RPMI8226 (cell line): Measurements from ENCODE around the gene ACTR3C.
A peak's percentile ranks its signal among the peaks of the same experiment; 100 is the strongest.

Source experiments
- DNase-seq: peaks from one replicate; pipeline ENCODE4 v3.0.0-alpha.2; 2015

The ACTR3C gene

DNA sequence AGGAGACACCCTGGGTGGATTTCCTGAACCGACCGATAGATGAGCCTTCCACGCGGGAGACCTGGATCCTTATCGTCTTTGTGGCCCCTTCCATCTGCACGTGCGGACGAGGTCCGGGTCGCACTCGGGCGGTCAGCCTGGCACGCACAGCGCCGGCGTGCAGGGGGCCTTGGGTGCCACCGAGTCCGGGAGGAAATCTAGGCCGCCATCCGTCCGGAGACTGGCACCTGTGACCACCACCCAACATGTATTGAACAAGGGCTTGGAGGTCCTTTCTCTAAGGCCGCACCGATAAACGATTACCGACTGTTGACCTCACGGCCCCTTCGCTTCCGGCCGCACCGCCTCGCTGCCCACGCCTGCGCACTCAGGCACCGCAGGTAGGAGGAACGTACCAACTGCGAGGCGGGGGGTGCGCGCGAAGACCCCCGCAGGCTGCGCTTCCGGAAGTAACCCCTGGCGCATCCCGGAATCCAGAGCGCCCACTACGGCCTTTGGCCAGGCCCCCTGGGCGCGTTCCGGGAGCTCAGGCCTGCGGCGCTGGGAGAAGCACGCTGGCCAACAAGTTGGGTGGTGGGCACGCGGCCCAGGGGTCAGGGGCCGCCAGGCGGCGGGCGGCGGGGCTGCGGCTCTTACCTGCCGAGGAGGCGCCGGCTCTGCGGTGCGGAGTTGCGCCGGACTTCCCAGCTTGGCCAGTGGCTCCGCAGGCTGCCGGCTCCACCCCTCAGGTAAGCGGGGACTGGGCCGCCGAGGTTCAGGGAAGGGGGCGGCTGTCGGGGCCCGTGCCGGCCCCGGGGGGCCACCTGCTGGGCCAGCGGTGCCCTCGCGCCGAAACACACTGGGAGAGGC lies at the start of gene ACTR3C, which contains the start of gene LRRC61:
Gene ACTR3C (minus strand): TSS at position 713 of the 849 bp plus-strand sequence. CDS start 28,249 bp downstream, outside the sequence.
Gene LRRC61 (plus strand): TSS at position 523 of the 849 bp plus-strand sequence. CDS start 13,507 bp downstream, outside the sequence.
- DNase-seq: peak; percentile 74

DNA sequence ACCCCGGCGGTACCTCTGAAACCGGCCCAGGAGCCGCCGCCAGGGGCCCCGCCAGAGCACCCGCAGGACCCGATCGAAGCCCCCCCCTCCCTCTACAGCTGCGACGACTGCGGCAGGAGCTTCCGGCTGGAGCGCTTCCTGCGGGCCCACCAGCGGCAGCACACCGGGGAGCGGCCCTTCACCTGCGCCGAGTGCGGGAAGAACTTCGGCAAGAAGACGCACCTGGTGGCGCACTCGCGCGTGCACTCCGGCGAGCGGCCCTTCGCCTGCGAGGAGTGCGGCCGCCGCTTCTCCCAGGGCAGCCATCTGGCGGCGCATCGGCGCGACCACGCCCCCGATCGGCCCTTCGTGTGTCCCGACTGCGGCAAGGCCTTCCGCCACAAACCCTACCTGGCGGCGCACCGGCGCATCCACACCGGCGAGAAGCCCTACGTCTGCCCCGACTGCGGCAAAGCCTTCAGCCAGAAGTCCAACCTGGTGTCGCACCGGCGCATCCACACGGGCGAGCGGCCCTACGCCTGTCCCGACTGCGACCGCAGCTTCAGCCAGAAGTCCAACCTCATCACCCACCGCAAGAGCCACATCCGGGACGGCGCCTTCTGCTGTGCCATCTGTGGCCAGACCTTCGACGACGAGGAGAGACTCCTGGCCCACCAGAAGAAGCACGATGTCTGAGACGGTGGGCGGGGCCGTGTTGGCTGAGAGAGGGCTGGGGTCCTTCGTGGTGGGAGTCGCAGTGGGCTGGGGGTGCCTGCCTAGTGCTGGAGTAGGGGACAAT lies 49.1 kb upstream of the ACTR3C start:
- DNase-seq: no peak

DNA sequence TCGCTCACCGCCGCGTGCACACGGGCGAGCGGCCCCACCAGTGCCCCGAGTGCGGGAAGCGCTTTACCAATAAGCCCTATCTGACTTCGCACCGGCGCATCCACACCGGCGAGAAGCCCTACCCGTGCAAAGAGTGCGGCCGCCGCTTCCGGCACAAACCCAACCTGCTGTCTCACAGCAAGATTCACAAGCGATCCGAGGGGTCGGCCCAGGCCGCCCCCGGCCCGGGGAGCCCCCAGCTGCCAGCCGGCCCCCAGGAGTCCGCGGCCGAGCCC lies 48.6 kb upstream of the ACTR3C start:
- no peak for DNase-seq

DNA sequence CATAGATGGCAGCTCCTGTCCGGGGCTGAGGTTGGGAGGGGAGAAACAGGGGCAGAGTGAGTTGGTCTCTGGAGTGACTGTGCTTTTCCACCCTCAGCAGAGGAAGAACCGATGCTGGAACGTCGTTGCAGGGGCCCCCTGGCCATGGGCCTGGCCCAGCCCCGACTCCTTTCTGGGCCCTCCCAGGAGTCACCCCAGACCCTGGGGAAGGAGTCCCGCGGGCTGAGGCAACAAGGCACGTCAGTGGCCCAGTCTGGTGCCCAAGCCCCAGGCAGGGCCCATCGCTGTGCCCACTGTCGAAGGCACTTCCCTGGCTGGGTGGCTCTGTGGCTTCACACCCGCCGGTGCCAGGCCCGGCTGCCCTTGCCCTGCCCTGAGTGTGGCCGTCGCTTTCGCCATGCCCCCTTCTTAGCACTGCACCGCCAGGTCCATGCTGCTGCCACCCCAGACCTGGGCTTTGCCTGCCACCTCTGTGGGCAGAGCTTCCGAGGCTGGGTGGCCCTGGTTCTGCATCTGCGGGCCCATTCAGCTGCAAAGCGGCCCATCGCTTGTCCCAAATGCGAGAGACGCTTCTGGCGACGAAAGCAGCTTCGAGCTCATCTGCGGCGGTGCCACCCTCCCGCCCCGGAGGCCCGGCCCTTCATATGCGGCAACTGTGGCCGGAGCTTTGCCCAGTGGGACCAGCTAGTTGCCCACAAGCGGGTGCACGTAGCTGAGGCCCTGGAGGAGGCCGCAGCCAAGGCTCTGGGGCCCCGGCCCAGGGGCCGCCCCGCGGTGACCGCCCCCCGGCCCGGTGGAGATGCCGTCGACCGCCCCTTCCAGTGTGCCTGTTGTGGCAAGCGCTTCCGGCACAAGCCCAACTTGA lies 48.0 kb upstream of the ACTR3C start:
- no peak for DNase-seq

DNA sequence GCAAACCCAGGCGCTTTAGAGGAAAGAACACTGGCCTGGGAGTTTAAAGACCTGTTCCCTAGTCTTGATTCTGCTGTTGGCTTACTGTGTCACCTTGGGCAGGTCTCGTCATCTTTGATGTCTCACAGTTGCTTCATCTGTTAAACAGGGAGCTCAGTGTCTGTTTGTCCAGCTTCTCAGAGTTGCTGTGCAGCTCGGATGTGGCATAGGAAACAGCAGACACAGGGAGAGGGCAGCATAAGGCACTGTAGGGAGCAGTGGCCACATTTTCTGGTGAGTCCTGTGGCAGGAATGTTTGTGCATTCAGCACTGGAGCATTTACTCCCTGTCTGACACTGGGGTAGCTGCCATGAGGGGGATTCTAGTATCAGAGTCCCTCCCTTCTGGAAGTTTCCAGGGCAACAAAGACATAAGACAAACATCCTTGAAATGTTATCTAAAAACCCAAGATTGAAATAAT lies 47.3 kb upstream of the ACTR3C start:
- peak; percentile 43 for DNase-seq

DNA sequence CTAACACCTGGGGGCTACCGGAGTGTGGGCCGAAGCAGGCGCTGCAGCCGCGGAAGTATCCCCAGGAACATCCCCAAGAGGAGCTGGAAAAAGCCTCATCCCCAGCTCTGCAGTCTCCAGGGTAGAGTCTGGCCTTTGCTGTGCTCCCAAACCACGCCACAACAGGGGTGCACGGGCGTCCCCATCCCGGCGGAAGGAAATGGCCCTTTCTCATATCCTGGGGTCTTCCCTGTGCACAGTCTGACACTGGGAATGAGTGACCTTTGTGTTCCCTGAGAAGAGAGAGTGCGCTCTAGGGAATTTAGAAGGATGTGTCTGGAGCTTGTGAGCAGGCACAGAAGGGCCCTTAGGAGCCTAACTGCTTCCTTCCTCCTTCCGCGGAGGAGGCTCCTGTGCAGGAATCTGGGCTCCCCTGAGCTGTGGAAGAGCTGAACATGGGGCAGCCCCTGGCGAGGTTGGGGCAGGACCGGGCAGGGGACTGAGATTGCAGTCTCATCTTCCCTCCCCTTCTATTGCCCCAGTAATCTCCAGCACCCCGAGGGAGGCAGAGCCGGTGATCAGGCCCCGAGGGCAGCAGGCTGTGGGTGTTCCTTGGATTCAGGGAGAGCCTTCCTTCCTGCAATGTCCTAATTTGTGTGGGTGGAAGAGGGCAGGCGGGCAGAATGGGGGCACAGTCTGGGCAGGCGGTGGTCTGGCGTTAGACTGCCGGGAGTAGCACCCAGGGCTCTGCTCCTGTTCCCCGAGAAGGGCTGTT lies 46.6 kb upstream of the ACTR3C start:
- peak; percentile 33 for DNase-seq

DNA sequence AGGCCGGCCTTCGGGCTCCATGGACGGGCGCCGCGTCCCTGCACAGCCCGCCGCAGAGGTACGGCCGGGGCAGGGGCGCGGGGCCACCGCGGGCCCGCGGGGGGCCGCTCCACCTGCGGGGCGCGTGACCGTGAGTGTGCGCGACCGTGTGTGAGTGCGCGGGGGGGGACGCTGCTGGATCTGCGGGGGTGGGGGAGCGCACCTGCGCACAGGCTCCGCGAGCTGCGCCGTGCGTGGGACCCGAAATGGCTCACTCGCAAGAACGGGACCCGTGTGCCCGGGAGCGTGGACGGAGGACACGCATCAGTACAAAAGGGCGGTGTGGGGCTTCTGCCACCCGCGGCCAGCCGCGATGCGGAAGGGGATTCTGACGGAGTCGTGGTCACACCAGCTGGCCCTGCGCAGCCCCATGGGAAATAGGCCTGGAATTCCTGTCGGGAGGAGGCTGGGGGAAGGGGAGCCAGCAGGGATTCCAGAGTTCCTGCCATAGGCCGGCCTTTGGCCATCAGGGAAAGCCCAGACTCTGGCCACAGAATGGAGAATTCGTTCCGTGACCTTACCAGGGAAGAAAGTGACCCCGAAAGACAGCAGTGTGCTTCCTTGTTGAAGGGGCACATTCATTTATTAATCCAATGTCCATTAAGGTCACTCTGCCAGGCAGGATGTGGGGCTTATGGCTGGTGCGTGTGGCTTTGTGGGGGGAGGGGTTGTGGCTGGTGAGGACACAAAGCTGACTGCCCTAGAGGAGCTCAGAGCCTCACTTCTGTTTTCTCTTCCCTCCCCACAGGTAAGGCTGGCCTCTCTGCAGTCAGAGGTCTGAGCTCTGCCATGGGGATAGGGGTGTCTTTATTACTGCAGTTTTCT lies 45.8 kb upstream of the ACTR3C start:
- peak; percentile 91 for DNase-seq

DNA sequence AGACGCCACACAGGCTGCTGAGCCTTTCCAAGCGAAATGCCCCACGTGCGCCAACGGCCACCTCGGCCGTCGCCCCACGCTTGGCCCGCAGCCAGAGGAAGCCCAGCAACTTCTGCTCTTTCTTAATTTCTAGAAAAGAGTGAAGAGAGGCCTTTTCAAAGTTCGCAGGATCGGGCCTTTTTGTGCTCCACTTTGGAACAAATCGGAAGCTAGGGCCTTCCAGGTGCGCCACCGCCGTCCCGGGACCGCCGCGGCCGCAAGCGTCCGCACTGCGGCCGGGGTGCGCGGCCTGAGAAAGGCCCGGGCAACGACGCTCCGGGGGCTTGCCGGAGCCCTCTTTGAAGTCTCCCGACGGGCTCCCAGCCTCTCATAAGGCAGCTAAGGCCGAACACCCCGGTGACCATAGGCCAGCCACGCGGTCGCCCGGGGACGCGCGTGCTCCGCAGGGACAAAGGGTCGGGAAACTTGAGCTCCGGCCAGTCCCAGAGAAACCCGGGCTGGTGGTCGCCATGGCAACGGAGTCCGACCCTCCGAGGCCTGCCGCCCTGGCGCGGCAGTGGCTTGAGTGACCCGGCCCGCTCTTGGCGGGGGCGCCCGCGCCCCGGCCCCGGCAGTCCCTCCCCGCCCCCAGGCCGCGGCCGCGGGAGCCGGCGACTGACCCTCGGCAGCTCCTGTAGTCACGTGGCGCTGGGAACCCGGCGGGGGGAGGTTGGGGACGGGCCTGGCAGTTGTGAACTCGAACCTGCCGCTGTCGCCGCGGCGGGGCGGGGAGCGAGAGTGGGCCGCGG lies 44.9 kb upstream of the ACTR3C start, which contains the start of gene REPIN1:
Gene REPIN1 (plus strand): TSS at position 727 of the 788 bp plus-strand sequence. CDS start 890 bp downstream, outside the sequence.
- peak; percentile 100 for DNase-seq

DNA sequence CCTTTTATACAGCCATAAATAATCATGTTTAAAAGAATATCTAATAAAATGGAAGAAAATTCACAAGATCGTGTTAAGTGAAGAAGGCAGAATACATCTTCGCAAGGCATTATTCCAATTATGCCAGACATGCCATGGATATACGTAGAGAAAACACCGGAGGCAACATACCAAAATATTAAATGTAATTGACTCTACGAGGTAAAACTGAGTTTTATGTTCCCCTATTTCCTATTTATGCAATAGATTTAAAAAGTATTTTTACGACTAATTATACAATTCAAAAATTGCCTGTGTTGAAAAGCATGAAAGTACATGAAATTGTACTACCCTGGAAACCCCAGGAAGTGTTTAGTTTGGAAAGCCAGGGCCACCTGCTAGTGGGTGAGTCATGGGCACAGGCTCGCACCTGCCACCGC lies 44.3 kb upstream of the ACTR3C start:
- DNase-seq: peak; percentile 32

DNA sequence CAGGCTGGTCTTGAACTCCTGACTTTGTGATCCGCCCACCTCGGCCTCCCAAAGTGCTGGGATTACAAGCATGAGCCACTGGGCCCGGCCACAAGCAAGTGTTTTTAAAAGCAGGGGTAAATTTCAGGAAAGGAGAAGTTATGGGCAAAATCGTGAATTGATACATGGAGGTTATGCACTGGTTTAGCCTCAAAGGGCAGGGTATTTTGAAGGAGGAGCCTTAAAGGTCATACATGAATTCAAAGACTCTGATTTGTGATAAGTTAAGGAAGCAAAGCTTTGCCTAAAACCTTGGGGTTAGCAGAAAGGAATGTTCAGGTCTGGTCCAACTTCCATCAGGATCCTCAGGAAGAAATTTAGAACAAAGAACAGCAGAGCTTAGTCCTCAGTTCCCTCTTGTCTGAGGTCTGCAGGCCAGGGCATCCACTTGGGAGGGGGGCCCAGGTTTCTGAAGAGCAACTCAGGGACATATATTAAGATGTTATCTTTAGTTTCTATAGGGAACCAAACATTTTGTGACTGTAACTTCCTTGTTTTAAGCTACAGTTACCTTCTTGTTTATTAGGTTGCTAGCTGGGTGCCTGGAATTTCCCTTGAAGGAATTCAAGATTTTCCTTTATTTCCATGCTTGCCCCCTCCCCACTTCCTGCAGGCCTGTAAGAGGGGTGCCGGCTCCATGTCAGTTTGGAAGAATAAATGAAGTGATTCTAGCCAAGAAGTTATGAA lies 42.5 kb upstream of the ACTR3C start:
- DNase-seq: peak; percentile 52

DNA sequence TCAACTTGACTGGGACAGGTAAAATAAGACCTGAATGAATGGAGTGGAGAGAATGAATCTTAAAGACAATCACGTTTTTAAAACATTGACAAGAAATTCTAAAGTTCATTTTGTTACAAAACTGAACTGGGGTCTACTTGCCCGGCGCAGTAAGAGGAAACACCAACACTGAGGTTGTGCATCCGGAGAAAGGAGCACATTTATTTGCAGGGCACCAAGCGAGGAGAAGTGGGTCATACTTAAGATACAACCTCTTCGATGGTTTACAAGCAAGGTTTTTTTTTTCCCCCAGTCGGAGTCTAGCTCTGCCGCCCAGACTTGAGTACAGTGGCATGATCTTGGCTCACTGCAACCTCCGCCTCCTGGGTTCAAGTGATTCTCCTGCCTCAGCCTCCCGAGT lies 41.8 kb upstream of the ACTR3C start:
- DNase-seq: no peak

DNA sequence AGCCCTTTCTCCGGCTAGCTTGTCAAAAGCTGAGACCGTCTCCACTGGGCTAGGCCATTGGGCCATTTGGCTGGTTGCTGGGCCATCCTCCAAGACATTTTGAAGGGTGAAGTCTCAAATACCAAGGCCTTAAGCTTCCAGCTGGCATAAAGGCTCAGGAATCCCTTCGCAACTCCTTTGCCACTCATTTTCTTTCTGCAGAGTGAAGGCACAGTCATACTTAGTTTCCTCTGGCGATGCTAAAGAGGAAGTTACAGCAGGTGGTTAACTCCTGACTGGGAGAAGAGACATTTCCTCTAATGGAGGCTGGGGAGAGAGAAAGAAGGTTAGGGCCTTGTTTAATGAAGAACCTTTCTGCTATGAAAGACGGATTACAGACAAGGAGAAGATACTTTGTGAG lies 40.5 kb upstream of the ACTR3C start:
- peak; percentile 76 for DNase-seq

DNA sequence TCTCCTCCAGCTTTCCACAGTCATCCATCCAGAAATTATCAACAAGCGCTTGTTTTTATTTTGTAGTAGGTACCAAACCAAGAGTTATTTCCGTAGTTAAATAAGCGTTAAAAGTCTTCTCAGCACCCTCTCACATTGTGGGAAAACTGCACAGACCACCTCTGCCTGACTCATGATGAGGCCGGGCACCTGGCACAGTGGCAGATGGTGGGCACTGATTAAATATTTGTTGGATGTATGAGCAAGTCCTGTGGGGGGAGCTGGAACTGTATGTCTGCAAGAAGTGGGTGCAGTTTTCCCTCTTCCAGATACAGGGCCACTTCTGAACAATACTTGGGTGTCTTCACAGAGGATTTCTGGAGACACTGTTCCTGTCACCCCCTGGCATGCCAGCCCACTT lies 40.0 kb upstream of the ACTR3C start:
- DNase-seq: no peak

DNA sequence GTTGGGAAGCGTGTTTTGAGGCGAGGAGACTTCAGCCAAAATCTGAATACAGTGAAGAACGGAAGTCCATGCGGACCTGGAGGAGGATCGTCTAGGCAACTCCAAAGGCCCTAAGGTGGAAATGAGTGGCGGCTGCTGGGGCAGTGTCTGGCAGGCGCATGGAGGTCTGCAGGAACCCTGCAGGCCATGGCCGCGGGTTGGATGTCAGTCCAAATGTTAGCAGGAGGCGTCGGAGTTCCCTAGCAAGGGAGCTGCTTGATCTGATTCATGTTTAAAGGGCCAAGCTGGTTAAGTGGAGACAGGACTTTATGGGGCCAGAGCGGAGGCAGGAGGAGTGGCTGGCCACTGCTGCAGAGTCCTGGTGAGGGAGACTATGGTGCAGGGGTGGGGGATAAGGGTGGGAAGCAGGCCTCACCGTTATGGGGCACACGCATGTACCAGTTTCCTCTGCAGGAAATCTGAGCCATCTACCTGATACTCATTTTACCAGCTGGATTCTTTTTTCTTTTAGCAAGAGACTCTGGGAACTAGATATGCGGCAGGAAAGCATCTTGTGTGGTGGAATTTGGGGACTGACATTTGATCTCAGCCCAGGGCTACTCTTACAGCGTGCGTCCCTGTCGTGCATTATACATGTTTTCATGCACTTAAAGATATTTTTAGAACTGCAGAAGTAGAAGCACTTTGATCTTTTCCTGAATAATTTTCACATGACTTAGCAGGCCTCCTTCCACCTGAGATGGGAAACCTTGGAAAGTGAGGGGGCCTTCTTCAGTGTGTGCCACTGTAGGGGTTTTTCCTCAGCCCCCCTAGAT lies 38.7 kb upstream of the ACTR3C start:
- no peak for DNase-seq

DNA sequence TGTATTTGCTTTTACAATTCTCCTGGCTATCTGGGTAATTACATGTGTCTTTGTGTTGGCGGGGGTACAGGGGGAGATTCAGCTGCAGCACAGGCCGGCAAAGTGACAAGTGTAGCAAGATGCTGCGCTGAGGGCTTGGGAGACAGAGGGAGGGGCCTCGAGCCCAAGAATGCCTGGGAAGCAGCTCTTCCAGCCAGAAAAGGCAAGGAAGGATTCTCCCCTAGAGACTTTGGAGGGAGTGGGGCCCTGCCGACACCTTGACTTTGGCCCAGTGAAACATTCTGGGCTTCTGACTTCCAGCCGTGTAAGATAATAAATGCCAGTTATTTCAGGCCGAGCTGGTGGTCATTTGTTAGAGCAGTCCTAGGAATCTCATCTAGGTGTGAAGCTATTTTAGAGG lies 38.1 kb upstream of the ACTR3C start:
- no peak for DNase-seq

DNA sequence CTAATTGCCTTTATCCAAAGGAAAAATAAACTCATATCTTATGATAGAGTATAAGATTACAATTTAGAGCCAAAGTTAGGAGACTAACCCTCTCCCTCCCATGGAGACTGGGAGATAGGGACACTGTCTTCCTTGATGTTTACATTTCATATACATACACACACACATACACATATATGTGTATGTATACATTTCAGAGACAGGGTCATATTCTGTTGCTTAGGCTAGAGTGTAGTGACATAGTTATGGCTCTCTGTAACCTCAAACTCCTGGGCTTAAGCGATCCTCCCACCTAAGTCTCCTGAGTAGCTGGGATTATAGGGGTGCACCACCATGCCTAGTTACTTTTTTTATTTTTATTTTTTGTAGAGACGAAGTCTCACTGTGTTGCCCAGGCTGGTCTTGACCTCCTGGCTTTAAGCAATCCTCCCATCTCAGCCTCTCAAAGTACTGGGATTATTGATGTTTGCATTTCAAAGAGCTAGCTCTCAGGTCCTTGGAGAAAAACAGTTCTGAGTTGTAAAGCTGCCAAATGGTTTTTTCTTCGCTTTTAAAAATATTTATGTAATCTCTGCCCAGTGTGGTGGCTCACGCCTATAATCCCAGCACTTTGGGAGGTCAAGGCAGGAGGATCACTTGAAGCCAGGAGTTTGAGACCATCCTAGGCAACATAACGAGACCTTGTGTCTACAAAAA lies 37.2 kb upstream of the ACTR3C start:
- DNase-seq: no peak

DNA sequence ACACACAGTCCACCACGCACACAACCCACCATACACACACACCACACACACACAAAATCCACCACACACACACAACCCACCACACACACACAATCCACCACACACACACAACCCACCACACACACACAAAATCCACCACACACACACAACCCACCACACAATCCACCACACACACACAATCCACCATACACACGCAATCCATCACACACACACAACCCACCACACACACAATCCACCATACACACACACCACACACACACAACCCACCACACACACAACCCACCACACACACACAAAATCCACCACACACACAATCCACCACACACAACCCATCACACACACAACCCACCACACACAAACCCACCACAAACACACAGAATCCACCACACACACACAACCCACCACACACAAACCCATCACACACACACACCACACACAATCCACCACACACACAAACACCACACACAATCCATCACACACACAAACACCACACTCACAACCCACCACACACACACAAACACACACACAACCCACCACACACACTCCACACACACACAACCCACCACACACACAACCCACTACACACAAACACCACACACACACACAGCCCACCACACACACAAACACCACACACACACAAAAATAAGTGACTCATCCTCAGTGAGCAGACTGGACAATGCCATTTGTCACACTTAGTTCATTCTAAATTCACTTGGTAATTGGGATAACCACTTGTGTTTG lies 36.4 kb upstream of the ACTR3C start:
- no peak for DNase-seq
